ENCODE data around the gene CYTH4.
A peak's percentile ranks its signal among the peaks of the same experiment; 100 is the strongest.

The CYTH4 gene

GRCh38 chr22:37262346-37262745, 20.0 kb upstream of the CYTH4 start:
- DNase-seq (ENCODE audit: low spot score), result no peak
- in situ Hi-C loops (cut with MboI; ENCODE audit: low sequenced_read_pairs, unreplicated experiment), result no loop called here
- TF ChIP-seq CTCF (IDR thresholded peaks at IDR 0.05; ENCODE audit: borderline replicate concordance, control extremely low read depth, extremely low read depth, insufficient read depth, missing control alignments), result no peak

GRCh38 chr22:37263966-37264887, 18.1 kb upstream of the CYTH4 start:
- TF ChIP-seq CTCF (IDR thresholded peaks at IDR 0.05; ENCODE audit: borderline replicate concordance, control extremely low read depth, extremely low read depth, insufficient read depth, missing control alignments), result no peak
- in situ Hi-C loops (cut with MboI; ENCODE audit: low sequenced_read_pairs, unreplicated experiment), result no loop called here
- no peak for DNase-seq (ENCODE audit: low spot score)

- no peak for TF ChIP-seq CTCF (IDR thresholded peaks at IDR 0.05; ENCODE audit: borderline replicate concordance, control extremely low read depth, extremely low read depth, insufficient read depth, missing control alignments)
- in situ Hi-C loops (cut with MboI; ENCODE audit: low sequenced_read_pairs, unreplicated experiment), result no loop called here
These were observed 15.7 kb upstream of the CYTH4 start for GRCh38 chr22:37266581-37267134.

GRCh38 chr22:37267135-37267587, 15.1 kb upstream of the CYTH4 start:
- peak; percentile 90 for TF ChIP-seq CTCF (IDR thresholded peaks at IDR 0.05; ENCODE audit: borderline replicate concordance, control extremely low read depth, extremely low read depth, insufficient read depth, missing control alignments)
- in situ Hi-C loops (cut with MboI; ENCODE audit: low sequenced_read_pairs, unreplicated experiment), result no loop called here
- peak; percentile 85 for DNase-seq (ENCODE audit: low spot score)

More at GRCh38 chr22:37266581-37267134, 15.7 kb upstream of the CYTH4 start:
- no peak for DNase-seq (ENCODE audit: low spot score)

GRCh38 chr22:37267661-37268413, 14.5 kb upstream of the CYTH4 start:
- TF ChIP-seq CTCF (IDR thresholded peaks at IDR 0.05; ENCODE audit: borderline replicate concordance, control extremely low read depth, extremely low read depth, insufficient read depth, missing control alignments), result no peak
- in situ Hi-C loops (cut with MboI; ENCODE audit: low sequenced_read_pairs, unreplicated experiment), result no loop called here
- no peak for DNase-seq (ENCODE audit: low spot score)

GRCh38 chr22:37269936-37270678, 12.2 kb upstream of the CYTH4 start:
- in situ Hi-C loops (cut with MboI; ENCODE audit: low sequenced_read_pairs, unreplicated experiment), result no loop called here
- TF ChIP-seq CTCF (IDR thresholded peaks at IDR 0.05; ENCODE audit: borderline replicate concordance, control extremely low read depth, extremely low read depth, insufficient read depth, missing control alignments), result no peak
- DNase-seq (ENCODE audit: low spot score), result no peak

Data from GM13976 (cell line).